Kidney (tissue), 14 donors: ENCODE results near the gene CIAO2B. TPM values are rescaled to one million over a fixed set of nuclear protein-coding genes. Genes with fewer than 3 reads are reported as not detected.
A peak's percentile ranks its signal among the peaks of the same experiment; 100 is the strongest.

Experiments
- DNase-seq, 5 donors: peaks; one replicate each; pipeline ENCODE4 v3.0.0-alpha.2; 2013 to 2020
- FAIRE-seq: peaks from 2 replicates; lab custom pipeline; 2012; peaks lifted over from hg19 to GRCh38; lab: Jason Lieb, UNC
- H3K27ac ChIP-seq, 2 donors: one replicate each; pipeline ENCODE4 v1.7.0; 2013; ENCODE audit warnings: low read depth in 2 of 2, low read length in 2 of 2, inconsistent platforms in 1 of 2
- H3K27me3 ChIP-seq: one replicate; pipeline ENCODE4 v1.7.1; 2013; ENCODE audit warnings: low read length, inconsistent platforms; ENCODE audit not compliant: control insufficient read depth, insufficient read depth
- H3K36me3 ChIP-seq, 3 donors: one replicate each; pipeline versions ENCODE4 v1.7.0 to v1.7.1; 2013; ENCODE audit warnings: low read length in 3 of 3, control low read depth in 1 of 3, inconsistent platforms in 1 of 3; ENCODE audit not compliant: insufficient read depth in 3 of 3, control insufficient read depth in 2 of 3
- H3K4me1 ChIP-seq, 3 donors: one replicate each; pipeline versions ENCODE4 v1.7.0 to v1.7.1; 2013; ENCODE audit warnings: low read length in 3 of 3, inconsistent platforms in 1 of 3, low read depth in 1 of 3; ENCODE audit not compliant: control insufficient read depth in 2 of 3, insufficient read depth in 2 of 3
- H3K4me3 ChIP-seq, 3 donors: one replicate each; pipeline versions ENCODE4 v1.7.0 to v1.8.1; 2013; ENCODE audit warnings: low read length in 3 of 3, control low read depth in 1 of 3, inconsistent platforms in 1 of 3
- H3K9ac ChIP-seq, 3 donors: one replicate each; pipeline versions ENCODE4 v1.7.0 to v1.7.1; 2013; ENCODE audit warnings: low read length in 3 of 3, control low read depth in 1 of 3, inconsistent platforms in 1 of 3
- H3K9me3 ChIP-seq, 3 donors: one replicate each; pipeline versions ENCODE4 v1.7.0 to v1.7.1; 2013; ENCODE audit warnings: low read length in 3 of 3, control low read depth in 1 of 3, inconsistent platforms in 1 of 3; ENCODE audit not compliant: control insufficient read depth in 2 of 3, insufficient read depth in 1 of 3
- intact Hi-C: fragments of 100-400 bp; cut with DNase I; formaldehyde crosslinking; loops from one replicate; pipeline ENCODE4 v1.11.1; 2022
- polyA plus RNA-seq: library from polyadenylated mRNA; stranded (reverse); fragments of 350-450 nt; fragmentation: Illumina TruSeq; extraction: RNeasy Lipid Tissue Mini Kit (QIAGEN cat#74804); gene quantifications from one replicate; pipeline ENCODE4 v1.2.3, GENCODE V29; 2014; ENCODE audit warnings: low read depth, low replicate concordance; ENCODE audit not compliant: insufficient read depth
- total RNA-seq: library from RNA; stranded (reverse); fragmentation: NEBNext Ultra II Directional; extraction: Animal tissue kit (Norgen Biotek cat#: 25700); gene quantifications from one replicate; pipeline ENCODE4 v1.2.1, GENCODE V29; 2021
- TF ChIP-seq, protein P1 (sequence below): IDR thresholded peaks from 3 replicates; pipeline ENCODE4 v1.5.1; 2012; ENCODE audit warnings: mild to moderate bottlenecking, moderate library complexity, borderline replicate concordance; ENCODE audit not compliant: insufficient read depth; ENCODE audit errors: extremely low read depth
- donor health status: control.
- donor health status: control.
- donor health status: control.
- donor health status: control.
- donor health status: control.
- donor health status: DM: yes; HTN: yes; CAD: no.
- donor health status: Normal renal cell carcinoma (clear cell type).

CIAO2B gene
- total and polyA plus RNA-seq, 2 donors from 2014 or later: 71.2 to 284 TPM

DNA sequence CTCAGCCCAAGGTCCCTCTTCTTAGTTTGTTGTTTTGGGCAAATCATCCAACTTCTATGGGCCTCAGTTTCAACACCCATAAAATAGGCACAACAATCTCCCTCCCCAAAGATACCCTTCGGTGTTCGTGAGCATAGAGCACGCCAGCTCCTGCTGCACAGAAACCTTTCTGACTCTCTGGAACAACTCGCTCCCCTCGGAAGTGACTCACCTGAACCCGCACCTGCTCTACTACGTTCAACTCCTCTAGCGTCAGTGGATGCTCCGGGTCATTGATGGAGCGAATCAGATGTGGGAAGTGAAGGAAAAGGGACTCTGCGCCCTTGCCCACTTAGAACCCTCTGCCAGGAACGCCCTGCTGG is 445 bp downstream of the CIAO2B start:
- Histone ChIP-seq H3K9me3 (no peaks in the 10 kb centered on the region), H3K36me3 (peaks cover 0 to 13% (median 8%) of the 10 kb centered on the region in 3 donors), H3K4me3 (peak overlapping the region; percentile 92 to 97 (median 96)), H3K4me1 (peaks cover 0 to 29% (median 18%) of the 10 kb centered on the region in 3 donors), H3K27ac (peak overlapping the region; percentile 92 to 97), H3K9ac (peak overlapping the region; percentile 50 to 96 (median 86)), H3K27me3 (no peaks in the 10 kb centered on the region)
- intact Hi-C loops: no loop called here
- FAIRE-seq: no peak
- DNase-seq: peak in 1 of 5 donors; percentile 38
- TF ChIP-seq, protein P1, sequence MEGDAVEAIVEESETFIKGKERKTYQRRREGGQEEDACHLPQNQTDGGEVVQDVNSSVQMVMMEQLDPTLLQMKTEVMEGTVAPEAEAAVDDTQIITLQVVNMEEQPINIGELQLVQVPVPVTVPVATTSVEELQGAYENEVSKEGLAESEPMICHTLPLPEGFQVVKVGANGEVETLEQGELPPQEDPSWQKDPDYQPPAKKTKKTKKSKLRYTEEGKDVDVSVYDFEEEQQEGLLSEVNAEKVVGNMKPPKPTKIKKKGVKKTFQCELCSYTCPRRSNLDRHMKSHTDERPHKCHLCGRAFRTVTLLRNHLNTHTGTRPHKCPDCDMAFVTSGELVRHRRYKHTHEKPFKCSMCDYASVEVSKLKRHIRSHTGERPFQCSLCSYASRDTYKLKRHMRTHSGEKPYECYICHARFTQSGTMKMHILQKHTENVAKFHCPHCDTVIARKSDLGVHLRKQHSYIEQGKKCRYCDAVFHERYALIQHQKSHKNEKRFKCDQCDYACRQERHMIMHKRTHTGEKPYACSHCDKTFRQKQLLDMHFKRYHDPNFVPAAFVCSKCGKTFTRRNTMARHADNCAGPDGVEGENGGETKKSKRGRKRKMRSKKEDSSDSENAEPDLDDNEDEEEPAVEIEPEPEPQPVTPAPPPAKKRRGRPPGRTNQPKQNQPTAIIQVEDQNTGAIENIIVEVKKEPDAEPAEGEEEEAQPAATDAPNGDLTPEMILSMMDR: no peak

- Histone ChIP-seq H3K36me3 (peaks cover 0 to 4% (median 0%) of the 10 kb centered on the region in 3 donors), H3K4me3 (no peak overlapping the region), H3K27ac (no peak overlapping the region), H3K9me3 (no peaks in the 10 kb centered on the region), H3K9ac (no peak overlapping the region), H3K27me3 (no peaks in the 10 kb centered on the region), H3K4me1 (peaks cover 0 to 24% (median 14%) of the 10 kb centered on the region in 3 donors)
- TF ChIP-seq, protein P1: no peak
- DNase-seq: peak in 1 of 5 donors; percentile 49
- intact Hi-C loops: no loop called here
- FAIRE-seq: no peak
These were observed 2.1 kb downstream of the CIAO2B start for GRCh38 chr16:66932076-66932475.

DNA sequence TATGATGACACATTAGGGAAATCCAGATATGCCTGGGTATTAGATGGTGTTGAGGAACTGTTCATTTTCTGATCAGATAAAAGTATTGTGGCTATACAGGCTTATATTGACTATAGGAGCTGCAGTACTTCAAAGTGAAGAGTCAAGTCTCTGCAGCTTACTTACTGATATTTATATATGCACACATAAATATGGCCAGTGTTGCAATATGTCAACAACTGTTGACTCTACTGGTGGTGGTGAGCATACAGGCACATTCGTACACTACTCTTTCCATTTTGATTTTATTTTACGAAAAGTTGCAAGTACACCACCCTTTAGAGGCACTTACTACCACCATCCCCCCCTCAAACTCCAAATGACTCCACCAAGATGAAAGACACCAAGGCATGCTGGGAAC is 2.5 kb downstream of the CIAO2B start:
- Histone ChIP-seq H3K9me3 (no peaks in the 10 kb centered on the region), H3K4me1 (peaks cover 0 to 24% (median 14%) of the 10 kb centered on the region in 3 donors), H3K27ac (no peak overlapping the region), H3K9ac (no peak overlapping the region), H3K36me3 (peaks cover 0 to 4% (median 0%) of the 10 kb centered on the region in 3 donors), H3K4me3 (no peak overlapping the region), H3K27me3 (no peaks in the 10 kb centered on the region)
- TF ChIP-seq, protein P1: no peak
- DNase-seq (no peak), FAIRE-seq (no peak)
- intact Hi-C loops: no loop called here

DNA sequence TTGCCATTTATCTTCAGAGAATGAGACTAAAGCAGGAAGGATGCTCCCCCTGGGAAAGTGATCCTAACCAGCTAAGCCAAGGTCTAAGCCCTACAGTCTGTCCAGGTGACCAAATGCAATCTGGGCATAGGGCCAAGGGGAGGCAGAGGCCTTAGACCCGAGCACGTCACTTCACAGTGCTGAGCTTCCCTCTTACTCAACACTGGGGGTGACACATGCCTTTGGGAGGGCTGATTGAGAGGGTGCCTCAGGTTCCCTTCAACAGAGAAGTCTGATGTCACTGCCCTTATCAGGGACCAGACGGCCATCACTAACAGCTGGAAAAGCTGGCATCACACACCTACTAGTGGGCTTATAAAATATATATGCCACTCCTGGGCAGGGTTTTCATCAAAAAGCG is 4.0 kb downstream of the CIAO2B start:
- DNase-seq (peak in 1 of 5 donors; percentile 76), FAIRE-seq (no peak)
- peaks cover 0 to 13% (median 5%) of the 10 kb centered on the region in 3 donors for H3K4me1 ChIP-seq
- H3K36me3 ChIP-seq: peaks cover 0 to 4% (median 0%) of the 10 kb centered on the region in 3 donors
- TF ChIP-seq, protein P1: no peak
- H3K4me3 ChIP-seq: no peak overlapping the region
- H3K9ac ChIP-seq: peak overlapping the region in 1 of 3 donors; percentile 4
- no peak overlapping the region for H3K27ac ChIP-seq
- intact Hi-C loops: no loop called here
- no peaks in the 10 kb centered on the region for H3K9me3 ChIP-seq
- H3K27me3 ChIP-seq: no peaks in the 10 kb centered on the region
